HepG2 (cell line): ENCODE data around the gene BSN. TPM values are rescaled to one million over a fixed set of nuclear protein-coding genes. Genes with fewer than 3 reads are reported as not detected.

Experiments
- ATAC-seq: fragments of 200-7000 bp; cut with Tn5 transposase; 3 replicates; pipeline ENCODE4 v1.9.1; 2020; ENCODE audit warnings: mild to moderate bottlenecking, moderate library complexity
- BruUV-seq: library from RNA; stranded (reverse); fragments of 400-500 nt; replicated peaks from 2 replicates; lab custom pipeline; 2021; lab: Mats Ljungman, UMichigan
- CTCF ChIA-PET: fragments of 300-600 bp; formaldehyde crosslinking; extraction: SDS; loops from one replicate; lab custom pipeline; 2021; ENCODE audit warnings: low total read pairs, inconsistent platforms, low intra/inter-chr PET ratio; lab: Yijun Ruan, JAX
- POLR2A ChIA-PET: fragments of 350-600 bp; sonication (Branson Sonifier 250); formaldehyde crosslinking; loops from one replicate; lab custom pipeline; 2020; ENCODE audit warnings: antibody characterized with exemption, inconsistent platforms; lab: Yijun Ruan, JAX
- DNase-seq: peaks from one replicate; pipeline ENCODE4 v3.0.0-alpha.2; 2015; ENCODE audit warnings: low spot score
- FAIRE-seq: peaks from 3 replicates; lab custom pipeline; 2011; peaks lifted over from hg19 to GRCh38; lab: Jason Lieb, UNC
- H2AFZ ChIP-seq: one replicate; pipeline ENCODE4 v1.6.1; 2011; ENCODE audit warnings: low read length, inconsistent platforms
- H3K27ac ChIP-seq: fragments of 300-600 bp; 3 replicates; pipeline ENCODE4 v1.8.0; 2011; ENCODE audit warnings: mixed run types, mild to moderate bottlenecking, mixed read lengths, low read length, inconsistent platforms; ENCODE audit not compliant: insufficient read depth; ENCODE audit errors: extremely low read length
- H3K27me3 ChIP-seq, 2 experiments: fragments of 200-600 bp in 1 of 2; 2 replicates in 1 of 2; 3 replicates in 1 of 2; pipeline versions ENCODE4 v1.6.0 to v1.8.0; 2011; ENCODE audit warnings: low read length in 2 of 2, mild to moderate bottlenecking in 2 of 2, moderate library complexity in 2 of 2, inconsistent platforms in 1 of 2; ENCODE audit not compliant: insufficient read depth in 2 of 2, control insufficient read depth in 1 of 2
- H3K36me3 ChIP-seq, 2 experiments: fragments of 200-600 bp in 1 of 2; replicated peaks in 1 of 2; 2 replicates in 1 of 2; 3 replicates in 1 of 2; pipeline versions ENCODE4 v1.5.1 to v1.8.0; 2011; ENCODE audit warnings: low read length in 2 of 2, inconsistent platforms in 1 of 2; ENCODE audit not compliant: insufficient read depth in 2 of 2, control insufficient read depth in 1 of 2
- H3K4me1 ChIP-seq: 2 replicates; pipeline ENCODE4 v1.5.1; 2012; ENCODE audit warnings: low read length, inconsistent platforms; ENCODE audit not compliant: insufficient read depth
- H3K4me2 ChIP-seq: 2 replicates; pipeline ENCODE4 v1.6.0; 2011; ENCODE audit warnings: low read depth, low read length, inconsistent platforms
- H3K4me3 ChIP-seq, 3 experiments: fragments of 200-600 bp in 1 of 3; sonication (generic), shearing (Covaris generic) in 1 of 3; replicated peaks in 1 of 3; 2 replicates each; pipeline ENCODE4 v1.5.1; 2011 to 2016; ENCODE audit warnings: low read length in 3 of 3, inconsistent platforms in 2 of 3, low read depth in 2 of 3, mild to moderate bottlenecking in 2 of 3, control low read depth in 1 of 3, mixed read lengths in 1 of 3; ENCODE audit not compliant: insufficient read depth in 1 of 3
- H3K79me2 ChIP-seq: one replicate; pipeline ENCODE4 v1.6.1; 2011; ENCODE audit warnings: low read length, inconsistent platforms; ENCODE audit not compliant: insufficient read depth
- H3K9ac ChIP-seq: 2 replicates; pipeline ENCODE4 v1.6.0; 2011; ENCODE audit warnings: mild to moderate bottlenecking, low read depth, low read length, inconsistent platforms; ENCODE audit not compliant: insufficient read depth
- H3K9me3 ChIP-seq: 2 replicates; pipeline ENCODE4 v1.5.1; 2012; ENCODE audit warnings: mild to moderate bottlenecking, low read length
- H4K20me1 ChIP-seq: 2 replicates; pipeline ENCODE4 v1.6.0; 2011; ENCODE audit warnings: inconsistent platforms, mild to moderate bottlenecking, low read length, moderate library complexity; ENCODE audit not compliant: insufficient read depth
- GPN1 ChIP-seq: sonication (generic); formaldehyde crosslinking; IDR thresholded peaks from 2 replicates; pipeline ENCODE4 v1.5.1; 2020; ENCODE audit warnings: missing genetic modification reagents, borderline replicate concordance
- HDAC6 ChIP-seq: fragments of 200-600 bp; sonication (generic); IDR thresholded peaks from 2 replicates; pipeline ENCODE4 v1.7.0; 2017; ENCODE audit warnings: mild to moderate bottlenecking, antibody characterized with exemption, low read length, low read depth
- HINFP ChIP-seq: sonication (generic); formaldehyde crosslinking; IDR thresholded peaks from 2 replicates; pipeline ENCODE4 v1.4.0; 2020; ENCODE audit warnings: low read depth, mild to moderate bottlenecking, missing genetic modification reagents
- IRX3 ChIP-seq: sonication (generic); formaldehyde crosslinking; IDR thresholded peaks from 2 replicates; pipeline ENCODE4 v1.8.1; 2023; ENCODE audit warnings: mild to moderate bottlenecking, low read depth, missing genetic modification reagents, borderline replicate concordance
- MYC ChIP-seq: sonication (generic); formaldehyde crosslinking; IDR thresholded peaks from 2 replicates; pipeline ENCODE4 v1.9.0; 2021; ENCODE audit warnings: missing genetic modification reagents, borderline replicate concordance
- XRCC5 ChIP-seq: fragments of 200-400 bp; formaldehyde crosslinking; optimal IDR thresholded peaks from 2 replicates; pipeline ENCODE3; 2017; ENCODE audit warnings: mild to moderate bottlenecking, low read length
- ZFP91 ChIP-seq: sonication (generic); formaldehyde crosslinking; IDR thresholded peaks from 2 replicates; pipeline ENCODE4 v1.9.0; 2022; ENCODE audit warnings: missing genetic modification reagents, mild to moderate bottlenecking, borderline replicate concordance
- ZNF296 ChIP-seq: sonication (generic); formaldehyde crosslinking; conservative IDR thresholded peaks from 2 replicates; pipeline ENCODE4 v1.5.0; 2020; ENCODE audit warnings: mild to moderate bottlenecking, missing genetic modification reagents
- ZNF543 ChIP-seq: sonication (generic); formaldehyde crosslinking; IDR thresholded peaks from 2 replicates; pipeline ENCODE4 v1.4.0; 2020; ENCODE audit warnings: mild to moderate bottlenecking, missing genetic modification reagents
- ZNF792 ChIP-seq: IDR thresholded peaks from 2 replicates; pipeline ENCODE4 v1.6.1; 2016
- WGBS: methylation state at CpG from one replicate; pipeline ENCODE4 v1.1.6; 2017; ENCODE audit warnings: low lambda C conversion rate; 5-methylcytosine and 5-hydroxymethylcytosine counted together
- in situ Hi-C: cut with HindIII; loops from 2 replicates; pipeline ENCODE4 v1.10.0; 2017; ENCODE audit warnings: low pct_unique_long_range_greater_than_20kb; ENCODE audit not compliant: extremely low pct_ligation_motif_present
- intact Hi-C: fragments of 100-400 bp; cut with micrococcal nuclease; formaldehyde crosslinking; loops from one replicate; pipeline ENCODE4 v1.10.0; 2022; ENCODE audit not compliant: unreplicated experiment
- polyA plus RNA-seq, 8 experiments: library from polyadenylated mRNA; depleted of rRNA in 3 of 8; stranded (reverse) in 7 of 8; unstranded in 1 of 8; fragments of >200 nt; fragmentation: Illumina TruSeq in 4 of 8; extraction: Trizol in 4 of 8; gene quantifications; 2 replicates each; pipeline versions ENCODE4 v1.2.1 to v1.2.3, GENCODE V29; 2011 to 2016; ENCODE audit warnings: low read depth in 4 of 8, missing spikeins in 1 of 8, mixed read lengths in 1 of 8; ENCODE audit not compliant: insufficient read depth in 1 of 8
- total RNA-seq, 5 experiments: library from RNA; depleted of rRNA; stranded (reverse); fragments of >200 nt; fragmentation: Illumina TruSeq; extraction: Trizol; gene quantifications; 2 replicates each; pipeline ENCODE4 v1.2.3, GENCODE V29; 2016; ENCODE audit warnings: low read depth in 1 of 5
- TF ChIP-seq, protein P1 (sequence below): sonication (generic); formaldehyde crosslinking; IDR thresholded peaks from 2 replicates; pipeline ENCODE4 v1.4.0; 2020; ENCODE audit warnings: missing genetic modification reagents
- TF ChIP-seq, protein P2 (sequence below): sonication (generic); formaldehyde crosslinking; IDR thresholded peaks from 2 replicates; pipeline ENCODE4 v1.5.1; 2020; ENCODE audit warnings: missing genetic modification reagents, mild to moderate bottlenecking, borderline replicate concordance
- TF ChIP-seq, protein P3 (sequence below): sonication (generic); formaldehyde crosslinking; IDR thresholded peaks from 2 replicates; pipeline ENCODE4 v1.4.0; 2020; ENCODE audit warnings: missing genetic modification reagents, mild to moderate bottlenecking, borderline replicate concordance

The BSN gene
- total and polyA plus RNA-seq, 2 of the 13 experiments (the other 11 are each of a cell fraction or from before 2014, with no cell fraction given): 0.42 to 0.86 TPM

- no peak overlapping the region for H3K27ac ChIP-seq
- in situ Hi-C loops (no loop called here), intact Hi-C loops (no loop called here)
- H2AFZ ChIP-seq: no peak overlapping the region
- no peaks in the 10 kb centered on the region for H3K79me2 ChIP-seq
- H3K9me3 ChIP-seq: no peaks in the 10 kb centered on the region
- no peak overlapping the region for H3K9ac ChIP-seq
- no peaks in the 10 kb centered on the region; a peak in 2 of 5 replicates for H3K36me3 ChIP-seq
- CTCF ChIA-PET: no interaction called here
- no peak for DNase-seq
- 93% methylated on average over 5 of the region's 9 CpGs for WGBS
- H3K4me3 ChIP-seq: no peak overlapping the region
- no peaks in the 10 kb centered on the region for H3K27me3 ChIP-seq
- H4K20me1 ChIP-seq: no peaks in the 10 kb centered on the region
- no peak for TF ChIP-seq ZNF296 (CRISPR knock-in tag)
- TF ChIP-seq HINFP: no peak
- TF ChIP-seq HDAC6: no peak
- TF ChIP-seq IRX3 (CRISPR knock-in tag): no peak
- no peak for TF ChIP-seq ZNF792
- TF ChIP-seq, protein P1, sequence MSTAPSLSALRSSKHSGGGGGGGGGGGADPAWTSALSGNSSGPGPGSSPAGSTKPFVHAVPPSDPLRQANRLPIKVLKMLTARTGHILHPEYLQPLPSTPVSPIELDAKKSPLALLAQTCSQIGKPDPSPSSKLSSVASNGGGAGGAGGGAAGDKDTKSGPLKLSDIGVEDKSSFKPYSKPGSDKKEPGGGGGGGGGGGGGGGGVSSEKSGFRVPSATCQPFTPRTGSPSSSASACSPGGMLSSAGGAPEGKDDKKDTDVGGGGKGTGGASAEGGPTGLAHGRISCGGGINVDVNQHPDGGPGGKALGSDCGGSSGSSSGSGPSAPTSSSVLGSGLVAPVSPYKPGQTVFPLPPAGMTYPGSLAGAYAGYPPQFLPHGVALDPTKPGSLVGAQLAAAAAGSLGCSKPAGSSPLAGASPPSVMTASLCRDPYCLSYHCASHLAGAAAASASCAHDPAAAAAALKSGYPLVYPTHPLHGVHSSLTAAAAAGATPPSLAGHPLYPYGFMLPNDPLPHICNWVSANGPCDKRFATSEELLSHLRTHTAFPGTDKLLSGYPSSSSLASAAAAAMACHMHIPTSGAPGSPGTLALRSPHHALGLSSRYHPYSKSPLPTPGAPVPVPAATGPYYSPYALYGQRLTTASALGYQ: no peak
- no peak for TF ChIP-seq GPN1 (CRISPR knock-in tag)
- no peak for TF ChIP-seq ZNF543 (CRISPR knock-in tag)
- no peak for TF ChIP-seq MYC (CRISPR knock-in tag)
- TF ChIP-seq XRCC5: no peak
- TF ChIP-seq ZFP91 (CRISPR knock-in tag): no peak
- TF ChIP-seq, protein P2, sequence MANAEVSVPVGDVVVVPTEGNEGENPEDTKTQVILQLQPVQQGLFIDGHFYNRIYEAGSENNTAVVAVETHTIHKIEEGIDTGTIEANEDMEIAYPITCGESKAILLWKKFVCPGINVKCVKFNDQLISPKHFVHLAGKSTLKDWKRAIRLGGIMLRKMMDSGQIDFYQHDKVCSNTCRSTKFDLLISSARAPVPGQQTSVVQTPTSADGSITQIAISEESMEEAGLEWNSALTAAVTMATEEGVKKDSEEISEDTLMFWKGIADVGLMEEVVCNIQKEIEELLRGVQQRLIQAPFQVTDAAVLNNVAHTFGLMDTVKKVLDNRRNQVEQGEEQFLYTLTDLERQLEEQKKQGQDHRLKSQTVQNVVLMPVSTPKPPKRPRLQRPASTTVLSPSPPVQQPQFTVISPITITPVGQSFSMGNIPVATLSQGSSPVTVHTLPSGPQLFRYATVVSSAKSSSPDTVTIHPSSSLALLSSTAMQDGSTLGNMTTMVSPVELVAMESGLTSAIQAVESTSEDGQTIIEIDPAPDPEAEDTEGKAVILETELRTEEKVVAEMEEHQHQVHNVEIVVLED: no peak
- TF ChIP-seq, protein P3, sequence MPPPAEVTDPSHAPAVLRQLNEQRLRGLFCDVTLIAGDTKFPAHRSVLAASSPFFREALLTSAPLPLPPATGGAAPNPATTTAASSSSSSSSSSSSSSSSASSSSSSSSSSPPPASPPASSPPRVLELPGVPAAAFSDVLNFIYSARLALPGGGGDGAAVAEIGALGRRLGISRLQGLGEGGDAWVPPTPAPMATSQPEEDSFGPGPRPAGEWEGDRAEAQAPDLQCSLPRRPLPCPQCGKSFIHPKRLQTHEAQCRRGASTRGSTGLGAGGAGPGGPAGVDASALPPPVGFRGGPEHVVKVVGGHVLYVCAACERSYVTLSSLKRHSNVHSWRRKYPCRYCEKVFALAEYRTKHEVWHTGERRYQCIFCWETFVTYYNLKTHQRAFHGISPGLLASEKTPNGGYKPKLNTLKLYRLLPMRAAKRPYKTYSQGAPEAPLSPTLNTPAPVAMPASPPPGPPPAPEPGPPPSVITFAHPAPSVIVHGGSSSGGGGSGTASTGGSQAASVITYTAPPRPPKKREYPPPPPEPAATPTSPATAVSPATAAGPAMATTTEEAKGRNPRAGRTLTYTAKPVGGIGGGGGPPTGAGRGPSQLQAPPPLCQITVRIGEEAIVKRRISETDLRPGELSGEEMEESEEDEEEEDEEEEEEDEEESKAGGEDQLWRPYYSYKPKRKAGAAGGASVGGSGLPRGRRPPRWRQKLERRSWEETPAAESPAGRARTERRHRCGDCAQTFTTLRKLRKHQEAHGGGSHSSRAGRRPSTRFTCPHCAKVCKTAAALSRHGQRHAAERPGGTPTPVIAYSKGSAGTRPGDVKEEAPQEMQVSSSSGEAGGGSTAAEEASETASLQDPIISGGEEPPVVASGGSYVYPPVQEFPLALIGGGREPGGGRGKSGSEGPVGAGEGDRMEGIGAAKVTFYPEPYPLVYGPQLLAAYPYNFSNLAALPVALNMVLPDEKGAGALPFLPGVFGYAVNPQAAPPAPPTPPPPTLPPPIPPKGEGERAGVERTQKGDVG (CRISPR knock-in tag): no peak
- TF ChIP-seq, all 625 proteins: peak for 0
- Histone ChIP-seq H3K4me1 (peaks cover 6% of the 10 kb centered on the region), H3K4me2 (no peak overlapping the region)
- POLR2A ChIA-PET: no interaction called here
- BruUV-seq: no TSS peak
- FAIRE-seq (no peak), ATAC-seq (no peak)
These were observed 88.5 kb downstream of the BSN start for GRCh38 chr3:49642708-49643145.
